Adrenal gland (tissue), 5 donors: Measurements from ENCODE around the gene SH2D7.

Source experiments
- POLR2A ChIP-seq, 2 donors: fragments of 450-650 bp; IDR thresholded peaks; one replicate each; pipeline ENCODE4 v1.6.1; 2017; ENCODE audit warnings: antibody characterized with exemption in 2 of 2, mild to moderate bottlenecking in 2 of 2, moderate library complexity in 1 of 2
- TF ChIP-seq, protein P1 (sequence below), 6 experiments: fragments of 450-650 bp in 4 of 6; fragments of 200-600 bp in 2 of 6; sonication (generic) in 1 of 6; IDR thresholded peaks; 1 replicate in 5 of 6; 2 replicates in 1 of 6; pipeline versions ENCODE4 v1.5.1 to v1.8.0; 2016 to 2021; ENCODE audit warnings: antibody characterized with exemption in 6 of 6, mild to moderate bottlenecking in 2 of 6, moderate library complexity in 1 of 6
- donor health status: DM: no; HTN: no; CAD: no.

DNA sequence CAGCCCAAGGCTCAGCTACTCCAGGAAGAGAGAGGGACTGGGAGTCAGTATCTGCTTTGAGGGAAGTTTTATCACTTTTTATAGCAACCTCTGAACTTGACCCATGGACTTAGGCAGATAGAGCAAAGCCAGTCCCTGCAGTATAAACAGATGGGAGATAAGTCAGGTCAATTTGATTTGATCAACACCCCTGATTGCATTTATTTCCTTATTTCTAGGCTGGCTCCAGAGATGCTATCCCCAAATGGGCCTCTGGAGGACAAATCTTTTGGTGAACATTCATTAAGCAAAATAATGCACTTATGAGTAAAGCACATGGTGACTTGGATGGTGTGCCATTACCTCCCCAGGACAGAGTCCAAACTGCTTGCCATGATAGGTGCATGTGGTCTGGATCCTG lies 47.9 kb downstream of the SH2D7 start:
- no peak for TF ChIP-seq POLR2A (IDR thresholded peaks at IDR 0.05)
- TF ChIP-seq, protein P1, sequence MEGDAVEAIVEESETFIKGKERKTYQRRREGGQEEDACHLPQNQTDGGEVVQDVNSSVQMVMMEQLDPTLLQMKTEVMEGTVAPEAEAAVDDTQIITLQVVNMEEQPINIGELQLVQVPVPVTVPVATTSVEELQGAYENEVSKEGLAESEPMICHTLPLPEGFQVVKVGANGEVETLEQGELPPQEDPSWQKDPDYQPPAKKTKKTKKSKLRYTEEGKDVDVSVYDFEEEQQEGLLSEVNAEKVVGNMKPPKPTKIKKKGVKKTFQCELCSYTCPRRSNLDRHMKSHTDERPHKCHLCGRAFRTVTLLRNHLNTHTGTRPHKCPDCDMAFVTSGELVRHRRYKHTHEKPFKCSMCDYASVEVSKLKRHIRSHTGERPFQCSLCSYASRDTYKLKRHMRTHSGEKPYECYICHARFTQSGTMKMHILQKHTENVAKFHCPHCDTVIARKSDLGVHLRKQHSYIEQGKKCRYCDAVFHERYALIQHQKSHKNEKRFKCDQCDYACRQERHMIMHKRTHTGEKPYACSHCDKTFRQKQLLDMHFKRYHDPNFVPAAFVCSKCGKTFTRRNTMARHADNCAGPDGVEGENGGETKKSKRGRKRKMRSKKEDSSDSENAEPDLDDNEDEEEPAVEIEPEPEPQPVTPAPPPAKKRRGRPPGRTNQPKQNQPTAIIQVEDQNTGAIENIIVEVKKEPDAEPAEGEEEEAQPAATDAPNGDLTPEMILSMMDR (IDR thresholded peaks at IDR 0.05): no peak
